Measurements from ENCODE around the gene CD27. TPM values are rescaled to one million over a fixed set of nuclear protein-coding genes. Genes with fewer than 3 reads are reported as not detected.

CD27 gene
- total and polyA plus RNA-seq, 2 of the 8 experiments (the other 6 are each of a cell fraction or from before 2014, with no cell fraction given): 0.28 to 0.39 TPM

- TF ChIP-seq CHD7 (IDR thresholded peaks at IDR 0.05; ENCODE audit: insufficient replicate concordance, low read length) (no peak), TAF7 (optimal IDR thresholded peaks at IDR 0.05; ENCODE audit: borderline replicate concordance, low read depth, low read length) (no peak), TBP (IDR thresholded peaks at IDR 0.05; ENCODE audit: low read depth, low read length) (no peak), CTBP2 (IDR thresholded peaks at IDR 0.05; ENCODE audit: borderline replicate concordance, insufficient read depth, insufficient read length, low read length) (no peak), POLR2AphosphoS5 (IDR thresholded peaks at IDR 0.05; ENCODE audit: low read depth, low read length) (no peak), JUN (IDR thresholded peaks at IDR 0.05; ENCODE audit: low read depth, low read length) (no peak), TEAD4 (IDR thresholded peaks at IDR 0.05; ENCODE audit: low read depth, low read length) (no peak), CBX5 (IDR thresholded peaks at IDR 0.05; ENCODE audit: low read depth, low read length) (no peak)
Observed at GRCh38 chr12:6476489-6476888, 31.7 kb downstream of the CD27 start (continued).
